Parathyroid adenoma (tissue), 2 donors: ENCODE measurements around the gene AVPR2.

Source experiments
- H2AFZ ChIP-seq: fragments of 300-600 bp; sonication (generic); one replicate; pipeline ENCODE4 v1.7.0; 2017; ENCODE audit warnings: antibody characterized with exemption, mild to moderate bottlenecking
- H3K27ac ChIP-seq: fragments of 300-600 bp; sonication (generic); one replicate; pipeline ENCODE4 v1.7.0; 2017
- H3K27me3 ChIP-seq: fragments of 300-600 bp; sonication (generic); one replicate; pipeline ENCODE4 v1.7.0; 2017; ENCODE audit warnings: low read length; ENCODE audit not compliant: control insufficient read depth, insufficient read depth
- H3K36me3 ChIP-seq: fragments of 300-600 bp; sonication (generic); one replicate; pipeline ENCODE4 v1.7.0; 2017; ENCODE audit warnings: low read length; ENCODE audit not compliant: control insufficient read depth, insufficient read depth
- H3K4me1 ChIP-seq: fragments of 300-600 bp; sonication (generic); one replicate; pipeline ENCODE4 v1.7.0; 2017; ENCODE audit warnings: control low read depth
- H3K4me2 ChIP-seq: fragments of 300-600 bp; sonication (generic); one replicate; pipeline ENCODE4 v1.7.0; 2017; ENCODE audit warnings: low read length
- H3K4me3 ChIP-seq: fragments of 300-600 bp; sonication (generic); one replicate; pipeline ENCODE4 v1.7.0; 2017; ENCODE audit warnings: low read depth, low read length
- H3K79me2 ChIP-seq: fragments of 300-600 bp; sonication (generic); one replicate; pipeline ENCODE4 v1.7.0; 2017; ENCODE audit warnings: control low read depth
- H3K9ac ChIP-seq: fragments of 300-600 bp; sonication (generic); one replicate; pipeline ENCODE4 v1.7.0; 2017; ENCODE audit warnings: mild to moderate bottlenecking
- H3K9me3 ChIP-seq: fragments of 300-600 bp; sonication (generic); one replicate; pipeline ENCODE4 v1.7.0; 2017; ENCODE audit warnings: low read length; ENCODE audit not compliant: control insufficient read depth
- TF ChIP-seq, protein P1 (sequence below): fragments of 300-600 bp; sonication (generic); IDR thresholded peaks from one replicate; pipeline ENCODE4 v1.7.0; 2017; ENCODE audit warnings: antibody characterized with exemption, mild to moderate bottlenecking
- donor health status: primary hyperparathyroidism.

AVPR2 gene

DNA sequence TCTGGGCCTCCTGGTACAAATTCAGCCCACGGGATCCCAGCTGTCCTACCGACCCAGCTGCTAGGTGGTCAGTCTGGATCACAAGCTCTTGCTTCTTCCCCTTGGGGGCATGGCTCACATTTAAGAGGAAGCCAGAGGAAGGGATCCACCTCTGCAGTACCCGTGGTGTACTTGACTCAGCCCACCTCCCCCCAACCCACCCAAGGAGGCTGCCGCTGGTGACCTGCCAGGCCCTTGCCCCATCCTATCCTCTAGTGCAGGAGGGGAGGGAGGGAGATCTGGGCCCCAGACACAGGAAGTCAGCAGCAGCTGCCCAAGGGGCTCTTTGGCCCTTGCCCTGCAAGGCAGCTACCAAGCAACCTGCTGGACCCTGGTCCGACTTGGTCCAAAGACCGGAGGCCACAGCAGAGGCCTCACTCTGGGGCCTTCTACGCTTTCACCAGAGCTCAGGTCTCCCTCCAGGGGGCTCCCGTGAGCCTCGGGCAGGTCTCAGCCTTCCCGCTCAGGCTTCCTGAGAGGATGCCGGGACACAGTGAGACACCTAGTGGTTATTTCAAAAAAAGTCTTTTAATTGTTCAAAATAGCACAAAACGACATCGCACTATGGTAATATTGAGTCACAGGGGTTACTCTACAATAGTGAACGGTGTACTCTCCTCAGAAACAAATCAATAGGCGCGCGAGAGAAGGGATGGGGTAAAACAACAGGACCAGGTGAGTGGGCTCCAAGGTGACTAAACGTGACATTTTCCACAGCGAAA lies 42.7 kb downstream of the AVPR2 start:
- Histone ChIP-seq H3K4me2 (no peak overlapping the region), H3K36me3 (no peaks in the 10 kb centered on the region), H3K27ac (no peak overlapping the region), H3K4me3 (no peak overlapping the region), H2AFZ (no peak overlapping the region), H3K27me3 (no peaks in the 10 kb centered on the region), H3K79me2 (no peaks in the 10 kb centered on the region), H3K4me1 (no peaks in the 10 kb centered on the region), H3K9ac (no peak overlapping the region), H3K9me3 (no peaks in the 10 kb centered on the region)
- TF ChIP-seq, protein P1, sequence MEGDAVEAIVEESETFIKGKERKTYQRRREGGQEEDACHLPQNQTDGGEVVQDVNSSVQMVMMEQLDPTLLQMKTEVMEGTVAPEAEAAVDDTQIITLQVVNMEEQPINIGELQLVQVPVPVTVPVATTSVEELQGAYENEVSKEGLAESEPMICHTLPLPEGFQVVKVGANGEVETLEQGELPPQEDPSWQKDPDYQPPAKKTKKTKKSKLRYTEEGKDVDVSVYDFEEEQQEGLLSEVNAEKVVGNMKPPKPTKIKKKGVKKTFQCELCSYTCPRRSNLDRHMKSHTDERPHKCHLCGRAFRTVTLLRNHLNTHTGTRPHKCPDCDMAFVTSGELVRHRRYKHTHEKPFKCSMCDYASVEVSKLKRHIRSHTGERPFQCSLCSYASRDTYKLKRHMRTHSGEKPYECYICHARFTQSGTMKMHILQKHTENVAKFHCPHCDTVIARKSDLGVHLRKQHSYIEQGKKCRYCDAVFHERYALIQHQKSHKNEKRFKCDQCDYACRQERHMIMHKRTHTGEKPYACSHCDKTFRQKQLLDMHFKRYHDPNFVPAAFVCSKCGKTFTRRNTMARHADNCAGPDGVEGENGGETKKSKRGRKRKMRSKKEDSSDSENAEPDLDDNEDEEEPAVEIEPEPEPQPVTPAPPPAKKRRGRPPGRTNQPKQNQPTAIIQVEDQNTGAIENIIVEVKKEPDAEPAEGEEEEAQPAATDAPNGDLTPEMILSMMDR = peak; percentile 89

DNA sequence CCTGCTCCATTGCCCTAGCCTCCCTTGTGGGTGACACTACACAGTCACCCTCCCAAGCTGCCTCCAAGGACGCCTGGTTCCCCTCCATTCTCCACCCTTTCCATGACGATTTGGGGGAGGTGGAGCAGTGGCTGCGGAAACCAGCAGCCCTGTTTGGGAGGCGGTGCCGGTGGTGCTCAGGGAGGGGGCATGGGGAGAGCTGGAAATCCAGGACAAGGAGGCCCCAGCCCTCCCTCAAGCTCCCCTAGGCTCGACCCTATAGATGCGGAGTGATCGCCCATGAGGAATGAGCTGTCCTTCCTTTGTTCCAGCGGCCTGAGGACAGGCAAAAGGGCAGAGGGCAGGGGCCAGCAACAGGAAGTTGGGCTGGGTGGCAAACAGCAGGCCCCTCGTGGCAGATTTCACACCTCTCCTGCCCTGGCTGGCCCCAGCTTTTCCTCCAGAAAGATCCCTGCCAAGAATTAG lies 43.6 kb downstream of the AVPR2 start:
- Histone ChIP-seq H3K36me3 (no peaks in the 10 kb centered on the region), H2AFZ (no peak overlapping the region), H3K79me2 (no peaks in the 10 kb centered on the region), H3K4me3 (no peak overlapping the region), H3K27me3 (no peaks in the 10 kb centered on the region), H3K9me3 (no peaks in the 10 kb centered on the region), H3K9ac (no peak overlapping the region), H3K27ac (no peak overlapping the region), H3K4me1 (no peaks in the 10 kb centered on the region), H3K4me2 (no peak overlapping the region)
- TF ChIP-seq, protein P1 = no peak

DNA sequence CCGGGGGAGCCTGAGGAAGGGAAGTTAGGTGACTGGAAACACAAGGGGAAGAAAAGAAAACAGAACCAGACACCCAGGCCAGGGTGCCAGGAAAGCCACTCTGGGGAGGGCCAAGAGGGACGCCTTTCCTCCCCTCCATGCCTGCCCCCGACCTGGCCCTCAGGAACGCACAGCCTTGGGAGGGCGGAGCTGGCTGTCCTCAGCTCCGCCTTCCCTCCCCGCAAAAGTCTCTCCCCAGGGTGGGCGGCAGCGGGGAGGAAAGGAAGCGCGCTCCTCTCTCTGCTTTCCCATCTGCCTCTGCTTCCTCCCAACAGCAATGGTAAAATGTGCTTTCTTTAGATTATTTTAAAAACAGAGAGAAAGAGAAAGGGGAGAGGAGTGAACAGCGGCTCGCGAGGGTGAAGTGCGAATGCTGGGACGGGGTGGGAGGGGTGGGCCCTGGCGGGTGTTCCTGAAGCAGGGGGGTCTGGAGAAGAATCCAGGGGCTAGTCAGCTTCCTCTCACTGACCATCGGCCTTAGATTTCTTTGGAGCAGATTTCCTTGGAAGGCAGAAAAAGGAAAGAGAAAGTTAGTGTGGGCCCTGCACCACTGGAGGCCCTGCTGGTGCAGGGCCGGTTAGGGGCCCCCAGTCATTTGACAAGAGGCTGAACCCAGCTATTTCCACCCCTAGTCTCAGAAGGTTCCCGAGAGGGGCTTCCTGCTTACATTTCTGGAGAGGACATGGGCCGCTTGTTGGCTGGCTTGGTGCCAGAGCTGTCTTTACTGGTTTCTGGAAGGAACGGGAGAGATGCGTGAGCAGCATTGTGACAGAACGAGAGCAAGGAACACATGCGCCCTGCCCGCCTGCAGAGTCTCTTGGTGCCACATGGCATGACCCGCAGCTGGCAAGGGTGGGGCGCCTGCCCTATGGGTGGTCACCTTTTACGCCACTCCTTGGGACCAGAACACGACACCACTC lies 44.7 kb downstream of the AVPR2 start:
- TF ChIP-seq, protein P1 = no peak
- Histone ChIP-seq H3K4me2 (no peak overlapping the region), H3K36me3 (no peaks in the 10 kb centered on the region), H3K27ac (no peak overlapping the region), H3K27me3 (no peaks in the 10 kb centered on the region), H3K4me3 (no peak overlapping the region), H3K4me1 (no peaks in the 10 kb centered on the region), H3K79me2 (no peaks in the 10 kb centered on the region), H3K9me3 (no peaks in the 10 kb centered on the region), H3K9ac (no peak overlapping the region), H2AFZ (no peak overlapping the region)

DNA sequence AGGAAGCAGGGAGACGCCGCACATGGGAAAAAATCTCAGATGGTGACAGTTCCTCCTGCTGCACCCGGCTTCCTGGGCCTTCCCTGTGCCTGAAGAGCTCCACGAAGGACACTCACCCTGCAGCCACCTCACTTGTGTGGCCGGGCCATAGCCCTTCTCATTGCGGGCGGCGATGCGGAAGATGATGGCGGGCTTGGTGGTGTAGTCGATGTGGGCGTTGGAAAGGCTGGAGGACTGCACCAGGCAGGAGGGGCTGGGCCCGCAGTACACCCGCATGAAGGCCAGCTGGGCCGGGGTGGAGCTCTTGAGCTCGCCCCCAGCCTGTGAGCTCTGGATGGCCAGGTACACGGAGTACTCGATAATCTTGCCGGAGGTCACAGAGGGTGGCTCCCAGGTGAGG lies 45.7 kb downstream of the AVPR2 start:
- Histone ChIP-seq H3K4me1 (no peaks in the 10 kb centered on the region), H3K79me2 (no peaks in the 10 kb centered on the region), H2AFZ (no peak overlapping the region), H3K9ac (no peak overlapping the region), H3K4me2 (no peak overlapping the region), H3K27ac (peak overlapping the region; percentile 19), H3K36me3 (no peaks in the 10 kb centered on the region), H3K9me3 (no peaks in the 10 kb centered on the region), H3K27me3 (no peaks in the 10 kb centered on the region), H3K4me3 (no peak overlapping the region)
- TF ChIP-seq, protein P1 = no peak
